ENCODE results near the gene ACBD4. TPM values are rescaled to one million over a fixed set of nuclear protein-coding genes. Genes with fewer than 3 reads are reported as not detected.
"Not testable (repeated sequence)": the region's sequence is repeated elsewhere in the genome, so short reads cannot be mapped to it uniquely, and the experiment has no call there.

ACBD4 gene
- total RNA-seq, 1 experiment from 2014 or later: 9.7 TPM

DNA sequence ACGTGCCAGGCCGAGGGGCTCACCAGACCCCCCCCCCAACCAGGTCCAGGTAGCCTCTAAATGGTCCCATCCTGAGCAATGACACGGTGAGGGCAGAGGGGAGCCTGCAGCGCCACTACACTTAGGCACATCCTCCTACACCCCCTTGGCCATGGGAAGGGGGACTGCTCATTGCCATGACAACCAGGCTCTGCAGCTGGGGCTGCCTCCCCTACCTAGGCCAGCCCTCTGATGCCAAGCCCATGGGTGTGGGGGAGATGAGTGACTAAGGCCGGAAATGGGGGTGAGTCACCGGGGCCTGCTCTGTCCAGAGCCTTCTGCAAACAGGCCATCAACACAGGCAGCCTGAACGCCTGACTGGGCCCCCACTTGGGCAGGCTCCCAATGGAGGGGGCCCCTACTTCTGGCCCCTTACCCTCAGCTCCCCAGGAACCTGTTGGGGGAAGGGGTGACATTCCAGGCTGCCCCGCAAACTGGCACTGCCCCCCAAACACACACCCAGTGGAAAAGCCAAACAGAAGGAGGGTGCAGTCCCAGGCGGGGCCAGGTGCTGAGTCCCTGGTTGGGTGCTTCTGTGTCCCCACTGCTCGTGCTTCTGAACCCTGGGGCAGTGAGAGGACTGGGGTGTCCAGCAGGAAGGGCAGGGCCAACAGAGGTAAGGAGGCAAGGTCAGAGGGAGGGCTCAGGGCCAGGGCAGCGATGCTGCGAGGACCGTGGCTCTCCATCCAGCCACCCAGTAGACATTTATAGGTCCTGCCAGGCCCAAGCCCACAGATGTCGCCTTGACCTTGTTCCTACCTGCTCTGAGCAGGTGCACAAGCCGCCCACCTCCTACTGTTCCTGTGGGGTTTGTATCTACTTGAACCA is 11.3 kb upstream of the ACBD4 start:
- Histone ChIP-seq H3K56ac (ENCODE audit: insufficient read length, low read depth, low read length) (no peak overlapping the region), H3K18ac (ENCODE audit: insufficient read length, low read depth, low read length) (no peak overlapping the region), H4K91ac (ENCODE audit: insufficient read length, low read depth, low read length) (no peak overlapping the region), H2BK120ac (ENCODE audit: low read depth, low read length, poor library complexity, severe bottlenecking) (no peak overlapping the region), H3K27me3 (ENCODE audit: insufficient read depth, low read length) (no peaks in the 10 kb centered on the region), H3K23me2 (ENCODE audit: insufficient read length, low read depth, low read length, poor library complexity, severe bottlenecking) (no peaks in the 10 kb centered on the region), H2AK5ac (ENCODE audit: insufficient read length, low read length) (no peak overlapping the region), H2AFZ (ENCODE audit: low read length) (no peak overlapping the region), H2BK15ac (ENCODE audit: low read depth, low read length) (no peak overlapping the region), H3K9me3 (ENCODE audit: control insufficient read depth, low read depth, low read length) (no peaks in the 10 kb centered on the region), H2BK5ac (ENCODE audit: insufficient read length, low read length) (no peak overlapping the region), H3K23ac (ENCODE audit: insufficient read length, low read depth, low read length) (no peak overlapping the region), H3K9ac (ENCODE audit: extremely low read depth, insufficient read length, low read length) (no peak overlapping the region), H3K4ac (ENCODE audit: low read depth, low read length) (no peak overlapping the region), H4K8ac (replicated peaks; ENCODE audit: insufficient read length, low read depth, low read length) (no peak overlapping the region), H3K14ac (ENCODE audit: insufficient read depth, low read length) (no peak overlapping the region), H4K5ac (ENCODE audit: insufficient read length, low read depth, low read length) (no peak overlapping the region), H3K27ac (ENCODE audit: insufficient read length, low read depth, low read length) (no peak overlapping the region), H3K4me2 (ENCODE audit: insufficient read depth, insufficient read length, low read length) (no peak overlapping the region), H2BK12ac (ENCODE audit: insufficient read length, low read depth, low read length) (no peak overlapping the region), H3K79me2 (ENCODE audit: insufficient read depth, low read length) (no peaks in the 10 kb centered on the region), H3T11ph (ENCODE audit: low read length) (no peak overlapping the region), H4K20me1 (ENCODE audit: control insufficient read depth, insufficient read depth, insufficient read length) (no peaks in the 10 kb centered on the region), H2BK20ac (ENCODE audit: low read depth, low read length, poor library complexity, severe bottlenecking) (no peak overlapping the region), H3K79me1 (ENCODE audit: insufficient read depth, low read depth, low read length, poor library complexity, severe bottlenecking) (no peaks in the 10 kb centered on the region), H3K4me1 (ENCODE audit: insufficient read depth, low read length) (no peaks in the 10 kb centered on the region; the same call in 1 of the 2 replicates)
- Mint-ChIP-seq H3K9me3 (no peaks in the 10 kb centered on the region), H3K4me1 (peaks cover 13 to 19% of the 10 kb centered on the region in 2 experiments), H3K27ac (peak overlapping the region in 2 of 3 experiments; percentile 61 to 70; a peak in 2 of 7 replicates), H3K27me3 (ENCODE audit: low read depth) (no peaks in the 10 kb centered on the region), H3K36me3 (ENCODE audit: insufficient read depth in 1 of 3, low read depth in 3 of 3) (no peaks in the 10 kb centered on the region; a peak in 3 of 7 replicates), H3K4me3 (no peak overlapping the region)
- DNase-seq: peak; percentile 75
- TF ChIP-seq, protein P1, sequence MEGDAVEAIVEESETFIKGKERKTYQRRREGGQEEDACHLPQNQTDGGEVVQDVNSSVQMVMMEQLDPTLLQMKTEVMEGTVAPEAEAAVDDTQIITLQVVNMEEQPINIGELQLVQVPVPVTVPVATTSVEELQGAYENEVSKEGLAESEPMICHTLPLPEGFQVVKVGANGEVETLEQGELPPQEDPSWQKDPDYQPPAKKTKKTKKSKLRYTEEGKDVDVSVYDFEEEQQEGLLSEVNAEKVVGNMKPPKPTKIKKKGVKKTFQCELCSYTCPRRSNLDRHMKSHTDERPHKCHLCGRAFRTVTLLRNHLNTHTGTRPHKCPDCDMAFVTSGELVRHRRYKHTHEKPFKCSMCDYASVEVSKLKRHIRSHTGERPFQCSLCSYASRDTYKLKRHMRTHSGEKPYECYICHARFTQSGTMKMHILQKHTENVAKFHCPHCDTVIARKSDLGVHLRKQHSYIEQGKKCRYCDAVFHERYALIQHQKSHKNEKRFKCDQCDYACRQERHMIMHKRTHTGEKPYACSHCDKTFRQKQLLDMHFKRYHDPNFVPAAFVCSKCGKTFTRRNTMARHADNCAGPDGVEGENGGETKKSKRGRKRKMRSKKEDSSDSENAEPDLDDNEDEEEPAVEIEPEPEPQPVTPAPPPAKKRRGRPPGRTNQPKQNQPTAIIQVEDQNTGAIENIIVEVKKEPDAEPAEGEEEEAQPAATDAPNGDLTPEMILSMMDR (conservative IDR thresholded peaks at IDR 0.05): no peak
- no CpG with 5 or more reads among the region's 15 CpGs for WGBS (ENCODE audit: extremely low coverage, insufficient read length, low lambda C conversion rate)

DNA sequence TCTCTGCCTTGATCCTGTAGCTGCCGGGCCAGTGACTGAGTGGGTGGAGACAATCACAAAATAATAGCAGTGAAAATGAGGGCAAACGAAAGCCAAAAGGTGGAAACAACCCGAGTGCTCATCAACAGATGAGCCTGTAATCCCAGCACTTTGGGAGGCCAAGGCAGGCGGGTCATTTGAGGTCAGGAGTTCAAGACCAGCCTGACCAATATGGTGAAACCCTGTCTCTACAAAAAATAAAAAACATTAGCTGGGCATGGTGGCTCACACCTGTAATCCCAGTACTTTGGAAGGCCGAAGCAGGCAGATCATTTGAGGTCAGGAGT is 10.7 kb upstream of the ACBD4 start:
- H3K9ac ChIP-seq (ENCODE audit: extremely low read depth, insufficient read length, low read length); DNase-seq; H3K4me1 ChIP-seq (ENCODE audit: insufficient read depth, low read length); H3K27me3 Mint-ChIP-seq (ENCODE audit: low read depth); H2AFZ ChIP-seq (ENCODE audit: low read length); H3K79me2 ChIP-seq (ENCODE audit: insufficient read depth, low read length); H2BK5ac ChIP-seq (ENCODE audit: insufficient read length, low read length); H2BK120ac ChIP-seq (ENCODE audit: low read depth, low read length, poor library complexity, severe bottlenecking); H4K5ac ChIP-seq (ENCODE audit: insufficient read length, low read depth, low read length); H3K4me3 Mint-ChIP-seq; H3K4me2 ChIP-seq (ENCODE audit: insufficient read depth, insufficient read length, low read length); H3K9me3 ChIP-seq (ENCODE audit: control insufficient read depth, low read depth, low read length); H3K36me3 Mint-ChIP-seq (ENCODE audit: insufficient read depth in 1 of 3, low read depth in 3 of 3); H3K4ac ChIP-seq (ENCODE audit: low read depth, low read length); H2BK12ac ChIP-seq (ENCODE audit: insufficient read length, low read depth, low read length); H4K20me1 ChIP-seq (ENCODE audit: control insufficient read depth, insufficient read depth, insufficient read length); H3K9me3 Mint-ChIP-seq; H3T11ph ChIP-seq (ENCODE audit: low read length); H2BK15ac ChIP-seq (ENCODE audit: low read depth, low read length); H4K8ac ChIP-seq (replicated peaks; ENCODE audit: insufficient read length, low read depth, low read length); H3K79me1 ChIP-seq (ENCODE audit: insufficient read depth, low read depth, low read length, poor library complexity, severe bottlenecking); H3K18ac ChIP-seq (ENCODE audit: insufficient read length, low read depth, low read length); H3K14ac ChIP-seq (ENCODE audit: insufficient read depth, low read length); H3K23me2 ChIP-seq (ENCODE audit: insufficient read length, low read depth, low read length, poor library complexity, severe bottlenecking); H2BK20ac ChIP-seq (ENCODE audit: low read depth, low read length, poor library complexity, severe bottlenecking); H4K91ac ChIP-seq (ENCODE audit: insufficient read length, low read depth, low read length); H3K56ac ChIP-seq (ENCODE audit: insufficient read length, low read depth, low read length); H2AK5ac ChIP-seq (ENCODE audit: insufficient read length, low read length); H3K27ac ChIP-seq (ENCODE audit: insufficient read length, low read depth, low read length); H3K27me3 ChIP-seq (ENCODE audit: insufficient read depth, low read length); H3K23ac ChIP-seq (ENCODE audit: insufficient read length, low read depth, low read length): not testable (repeated sequence)
- H3K27ac Mint-ChIP-seq: peak overlapping the region in 2 of 3 experiments; percentile 61 to 70; a peak in 1 of 7 replicates
- no CpG with 5 or more reads among the region's 5 CpGs for WGBS (ENCODE audit: extremely low coverage, insufficient read length, low lambda C conversion rate)
- peaks cover 18 to 25% of the 10 kb centered on the region in 2 experiments for H3K4me1 Mint-ChIP-seq

Data from H9 (cell line).